GM18505 (cell line): ENCODE data around the gene RNF126.
A peak's percentile ranks its signal among the peaks of the same experiment; 100 is the strongest.

Source experiments
- ATAC-seq: cut with Tn5 transposase; IDR thresholded peaks from one replicate; pipeline ENCODE4 v1.9.1; 2021; ENCODE audit not compliant: unreplicated experiment
- POLR2A ChIP-seq: IDR thresholded peaks from 4 replicates; pipeline ENCODE4 v1.6.1; 2011; ENCODE audit warnings: borderline replicate concordance; ENCODE audit not compliant: insufficient read depth, insufficient read length; ENCODE audit errors: extremely low read depth

Gene RNF126

GRCh38 chr19:663682-664117 lies 686 bp upstream of the RNF126 start:
- ATAC-seq: no peak
- TF ChIP-seq POLR2A: no peak

- peak; percentile 13 for ATAC-seq
- TF ChIP-seq POLR2A: peak; percentile 35
Observed at GRCh38 chr19:662207-662961, 630 bp downstream of the RNF126 start.

GRCh38 chr19:661427-662196 lies 1.4 kb downstream of the RNF126 start:
- no peak for TF ChIP-seq POLR2A
- no peak for ATAC-seq

- no peak for ATAC-seq
- no peak for TF ChIP-seq POLR2A
Observed at GRCh38 chr19:660793-661426, 2.1 kb downstream of the RNF126 start.

GRCh38 chr19:658916-659839 lies 3.8 kb downstream of the RNF126 start:
- TF ChIP-seq POLR2A: no peak
- ATAC-seq: no peak

GRCh38 chr19:658059-658839 lies 4.8 kb downstream of the RNF126 start:
- no peak for TF ChIP-seq POLR2A
- ATAC-seq: no peak

- no peak for TF ChIP-seq POLR2A
- ATAC-seq: no peak
Observed at GRCh38 chr19:657611-658010, 5.4 kb downstream of the RNF126 start.

GRCh38 chr19:656751-657559 lies 6.1 kb downstream of the RNF126 start:
- TF ChIP-seq POLR2A: no peak
- no peak for ATAC-seq

- ATAC-seq: no peak
- no peak for TF ChIP-seq POLR2A
Observed at GRCh38 chr19:655691-656090, 7.3 kb downstream of the RNF126 start.

GRCh38 chr19:653425-653824 lies 9.6 kb downstream of the RNF126 start:
- no peak for TF ChIP-seq POLR2A
- ATAC-seq: no peak

- ATAC-seq: no peak
- TF ChIP-seq POLR2A: no peak
Observed at GRCh38 chr19:652467-653389, 10.3 kb downstream of the RNF126 start.

- no peak for TF ChIP-seq POLR2A
- ATAC-seq: no peak
Observed at GRCh38 chr19:651991-652390, 11.0 kb downstream of the RNF126 start.
